SK-N-SH (cell line): ENCODE data around the gene CALHM5. TPM values are rescaled to one million over a fixed set of nuclear protein-coding genes. Genes with fewer than 3 reads are reported as not detected.

Source experiments
- CTCF ChIA-PET: fragments of 300-600, 350-600 bp; formaldehyde crosslinking; extraction: SDS; loops from one replicate; lab custom pipeline; 2021; lab: Yijun Ruan, JAX
- POLR2A ChIA-PET: fragments of 350-600 bp; sonication (Branson Sonifier 250); formaldehyde crosslinking; extraction: SDS; loops from one replicate; lab custom pipeline; 2020; ENCODE audit warnings: antibody characterized with exemption, inconsistent platforms; lab: Yijun Ruan, JAX
- DNase-seq: peaks from one replicate; pipeline ENCODE4 v3.0.0; 2012
- H2AFZ ChIP-seq: fragments of 200-600 bp; sonication (generic); 2 replicates; pipeline ENCODE4 v1.8.1; 2016; ENCODE audit warnings: antibody characterized with exemption, mild to moderate bottlenecking, low read depth
- H3F3A ChIP-seq: fragments of 200-600 bp; sonication (generic); replicated peaks from 2 replicates; pipeline ENCODE3; 2016; ENCODE audit warnings: antibody characterized with exemption, mild to moderate bottlenecking; ENCODE audit not compliant: insufficient read depth
- H3K27ac ChIP-seq, 2 experiments: fragments of 200-500 bp in 1 of 2; fragments of 200-600 bp in 1 of 2; sonication (Bioruptor generic) in 1 of 2; sonication (generic), shearing (Covaris generic) in 1 of 2; 2 replicates each; pipeline versions ENCODE4 v1.5.1 to v1.6.1; 2014 to 2016; ENCODE audit warnings: low read depth in 2 of 2, inconsistent platforms in 1 of 2, low read length in 1 of 2, mild to moderate bottlenecking in 1 of 2, mixed read lengths in 1 of 2
- H3K27me3 ChIP-seq: fragments of 200-600 bp; sonication (generic), shearing (Covaris generic); 2 replicates; pipeline ENCODE4 v1.6.1; 2016; ENCODE audit warnings: mixed run types; ENCODE audit not compliant: insufficient read depth
- H3K36me3 ChIP-seq, 2 experiments: fragments of 200-500 bp in 1 of 2; fragments of 200-600 bp in 1 of 2; sonication (Bioruptor generic) in 1 of 2; sonication (generic) in 1 of 2; replicated peaks in 1 of 2; 2 replicates each; pipeline versions ENCODE3 to v1.5.1; 2014 to 2016; ENCODE audit warnings: low read length in 1 of 2, mild to moderate bottlenecking in 1 of 2; ENCODE audit not compliant: insufficient read depth in 2 of 2, control insufficient read depth in 1 of 2
- H3K4me1 ChIP-seq, 2 experiments: fragments of 200-500 bp in 1 of 2; fragments of 200-600 bp in 1 of 2; sonication (Bioruptor generic) in 1 of 2; sonication (generic), shearing (Covaris generic) in 1 of 2; 2 replicates each; pipeline versions ENCODE4 v1.5.1 to v1.6.1; 2014 to 2016; ENCODE audit warnings: low read depth in 1 of 2, low read length in 1 of 2, mixed run types in 1 of 2; ENCODE audit not compliant: insufficient read depth in 2 of 2, control insufficient read depth in 1 of 2
- H3K4me2 ChIP-seq: fragments of 200-600 bp; sonication (generic), shearing (Covaris generic); 2 replicates; pipeline ENCODE4 v1.6.1; 2017; ENCODE audit warnings: mixed run types
- H3K4me3 ChIP-seq, 2 experiments: fragments of 200-500 bp in 1 of 2; fragments of 200-600 bp in 1 of 2; sonication (Bioruptor generic) in 1 of 2; sonication (generic), shearing (Covaris generic) in 1 of 2; 2 replicates each; pipeline versions ENCODE4 v1.5.1 to v1.8.1; 2014 to 2016; ENCODE audit warnings: low read depth in 2 of 2, inconsistent platforms in 1 of 2, low read length in 1 of 2, mild to moderate bottlenecking in 1 of 2, mixed read lengths in 1 of 2, moderate library complexity in 1 of 2
- H3K79me2 ChIP-seq: fragments of 200-600 bp; sonication (generic); 2 replicates; pipeline ENCODE4 v1.8.1; 2017; ENCODE audit warnings: mild to moderate bottlenecking; ENCODE audit not compliant: insufficient read depth
- H3K9ac ChIP-seq: fragments of 200-600 bp; sonication (generic); 2 replicates; pipeline ENCODE4 v1.6.1; 2017; ENCODE audit warnings: mixed run types
- H3K9me2 ChIP-seq: fragments of 200-600 bp; sonication (generic); 2 replicates; pipeline ENCODE4 v1.6.1; 2017; ENCODE audit warnings: mixed run types
- H3K9me3 ChIP-seq: fragments of 200-600 bp; sonication (generic); 2 replicates; pipeline ENCODE4 v1.6.1; 2017; ENCODE audit warnings: mixed run types, mild to moderate bottlenecking, moderate library complexity
- H4K20me1 ChIP-seq: fragments of 200-600 bp; sonication (generic); 2 replicates; pipeline ENCODE4 v1.6.1; 2017; ENCODE audit warnings: mild to moderate bottlenecking, mixed run types; ENCODE audit not compliant: insufficient read depth
- EZH2phosphoT487 ChIP-seq: fragments of 200-600 bp; sonication (generic); IDR thresholded peaks from 2 replicates; pipeline ENCODE4 v1.6.1; 2017; ENCODE audit warnings: low read depth, mixed run types, mild to moderate bottlenecking, antibody characterized with exemption, moderate library complexity, borderline replicate concordance
- FOSL2 ChIP-seq: IDR thresholded peaks from 2 replicates; pipeline ENCODE4 v1.4.0; 2012; ENCODE audit warnings: low read depth, mild to moderate bottlenecking, moderate library complexity, borderline replicate concordance
- FOXJ3 ChIP-seq: sonication (generic); formaldehyde crosslinking; IDR thresholded peaks from 2 replicates; pipeline ENCODE4 v1.5.1; 2020; ENCODE audit warnings: mild to moderate bottlenecking, missing genetic modification reagents
- FOXM1 ChIP-seq: IDR thresholded peaks from 2 replicates; pipeline ENCODE4 v1.4.0; 2012; ENCODE audit warnings: low read depth, mild to moderate bottlenecking
- IRF3 ChIP-seq: fragments of 150-350 bp; IDR thresholded peaks from 2 replicates; pipeline ENCODE4 v1.6.1; 2016; ENCODE audit warnings: mild to moderate bottlenecking, low read depth, low read length
- JUND ChIP-seq: IDR thresholded peaks from 2 replicates; pipeline ENCODE4 v1.4.0; 2012
- MEF2A ChIP-seq: IDR thresholded peaks from 2 replicates; pipeline ENCODE4 v1.4.0; 2012; ENCODE audit warnings: low read depth, borderline replicate concordance
- NFIC ChIP-seq: IDR thresholded peaks from 2 replicates; pipeline ENCODE4 v1.4.0; 2012; ENCODE audit warnings: borderline replicate concordance
- NRF1 ChIP-seq: IDR thresholded peaks from 2 replicates; pipeline ENCODE4 v1.6.1; 2012; ENCODE audit warnings: low read depth, mild to moderate bottlenecking, low read length
- PBX3 ChIP-seq: IDR thresholded peaks from 2 replicates; pipeline ENCODE4; 2012
- POLR2AphosphoS5 ChIP-seq: IDR thresholded peaks from 2 replicates; pipeline ENCODE4 v1.6.1; 2012; ENCODE audit warnings: low read depth, low read length
- RAD21 ChIP-seq: IDR thresholded peaks from 2 replicates; pipeline ENCODE4 v1.6.1; 2012; ENCODE audit warnings: mild to moderate bottlenecking, low read length
- REST ChIP-seq: IDR thresholded peaks from 2 replicates; pipeline ENCODE4 v1.6.1; 2012; ENCODE audit warnings: mild to moderate bottlenecking, low read depth, low read length, moderate library complexity
- SMC3 ChIP-seq: IDR thresholded peaks from 2 replicates; pipeline ENCODE4 v1.6.1; 2012; ENCODE audit warnings: low read depth, low read length, improper control_type of control experiment
- TAF1 ChIP-seq: IDR thresholded peaks from 2 replicates; pipeline ENCODE4 v1.6.1; 2012; ENCODE audit warnings: low read depth, mild to moderate bottlenecking, low read length, moderate library complexity, borderline replicate concordance
- TCF12 ChIP-seq: IDR thresholded peaks from 2 replicates; pipeline ENCODE4 v1.4.0; 2012
- TEAD4 ChIP-seq: IDR thresholded peaks from 2 replicates; pipeline ENCODE4 v1.4.0; 2012; ENCODE audit warnings: mild to moderate bottlenecking, borderline replicate concordance; ENCODE audit not compliant: insufficient read depth
- USF1 ChIP-seq: IDR thresholded peaks from 2 replicates; pipeline ENCODE4 v1.4.0; 2012; ENCODE audit warnings: low read depth, borderline replicate concordance
- YY1 ChIP-seq: IDR thresholded peaks from 2 replicates; pipeline ENCODE4 v1.4.0; 2012; ENCODE audit warnings: low read depth, mild to moderate bottlenecking
- ZBTB33 ChIP-seq: IDR thresholded peaks from 2 replicates; pipeline ENCODE4 v1.4.0; 2012; ENCODE audit warnings: low read depth, borderline replicate concordance
- WGBS: methylation state at CpG from one replicate; pipeline ENCODE4 v1.1.6; 2017; ENCODE audit warnings: low lambda C conversion rate; 5-methylcytosine and 5-hydroxymethylcytosine counted together
- polyA plus RNA-seq, 3 experiments: library from polyadenylated mRNA; depleted of rRNA; stranded (reverse); fragments of >200 nt; gene quantifications; 2 replicates each; pipeline ENCODE4 v1.2.3, GENCODE V29; 2012

Gene CALHM5
- polyA plus RNA-seq, 1 of the 3 experiments (the other 2 are of a cell fraction), result 0.38 TPM

GRCh38 chr6:116467096-116467495 is 44.3 kb upstream of the CALHM5 start:
- H3K4me1 ChIP-seq, result peaks cover 0 to 4% of the 10 kb centered on the region in 2 experiments; a peak in 1 of 4 replicates
- no peak overlapping the region for H2AFZ ChIP-seq
- 94% methylated on average over 1 of the region's 1 CpG for WGBS
- ChIA-PET POLR2A (no interaction called here), CTCF (no interaction called here)
- H3K27ac ChIP-seq, result no peak overlapping the region
- H3K9me3 ChIP-seq, result no peaks in the 10 kb centered on the region; the same call in 1 of the 2 replicates
- H3K79me2 ChIP-seq, result no peaks in the 10 kb centered on the region
- H3K9ac ChIP-seq, result no peak overlapping the region
- no peaks in the 10 kb centered on the region for H3K27me3 ChIP-seq
- H3K36me3 ChIP-seq, result no peaks in the 10 kb centered on the region
- H4K20me1 ChIP-seq, result no peaks in the 10 kb centered on the region
- no peak overlapping the region for H3K4me2 ChIP-seq
- no peak overlapping the region for H3K4me3 ChIP-seq
- no peak for DNase-seq
- TF ChIP-seq MEF2A, result no peak
- TF ChIP-seq JUND, result no peak
- TF ChIP-seq TEAD4, result no peak
- no peak for TF ChIP-seq SMC3
- no peak for TF ChIP-seq RAD21
- TF ChIP-seq ZBTB33, result no peak
- no peak for TF ChIP-seq POLR2AphosphoS5
- no peak for TF ChIP-seq USF1
- no peak for TF ChIP-seq IRF3
- no peak for TF ChIP-seq YY1
- TF ChIP-seq NFIC, result no peak
- TF ChIP-seq NRF1, result no peak
- TF ChIP-seq, all 33 proteins: peak for 0
- Histone ChIP-seq H3K9me2 (no peaks in the 10 kb centered on the region), H3F3A (no peaks in the 10 kb centered on the region)

- Histone ChIP-seq H3K9me3 (no peaks in the 10 kb centered on the region; the same call in 1 of the 2 replicates), H3K4me2 (no peak overlapping the region), H3K9ac (no peak overlapping the region), H3K27ac (no peak overlapping the region), H2AFZ (no peak overlapping the region), H3K27me3 (no peaks in the 10 kb centered on the region), H3F3A (no peaks in the 10 kb centered on the region), H3K79me2 (no peaks in the 10 kb centered on the region), H3K4me3 (no peak overlapping the region), H3K4me1 (peaks cover 0 to under 1% of the 10 kb centered on the region in 2 experiments; a peak in 1 of 4 replicates), H3K36me3 (no peaks in the 10 kb centered on the region), H3K9me2 (no peaks in the 10 kb centered on the region), H4K20me1 (no peaks in the 10 kb centered on the region)
- ChIA-PET POLR2A (no interaction called here), CTCF (no interaction called here)
- DNase-seq, result no peak
- TF ChIP-seq REST (no peak), FOSL2 (no peak), PBX3 (no peak), YY1 (no peak), NFIC (no peak), EZH2phosphoT487 (no peak), POLR2AphosphoS5 (no peak), FOXM1 (no peak), TAF1 (no peak), FOXJ3 (CRISPR knock-in tag) (no peak), TCF12 (no peak)
Observed at GRCh38 chr6:116467514-116467913, 43.9 kb upstream of the CALHM5 start.
